ENCODE data around the gene PRICKLE4. TPM values are rescaled to one million over a fixed set of nuclear protein-coding genes. Genes with fewer than 3 reads are reported as not detected.

The PRICKLE4 gene
- total and polyA plus RNA-seq, 2 of the 13 experiments (the other 11 are each of a cell fraction or from before 2014, with no cell fraction given): 0.92 to 1.2 TPM

DNA sequence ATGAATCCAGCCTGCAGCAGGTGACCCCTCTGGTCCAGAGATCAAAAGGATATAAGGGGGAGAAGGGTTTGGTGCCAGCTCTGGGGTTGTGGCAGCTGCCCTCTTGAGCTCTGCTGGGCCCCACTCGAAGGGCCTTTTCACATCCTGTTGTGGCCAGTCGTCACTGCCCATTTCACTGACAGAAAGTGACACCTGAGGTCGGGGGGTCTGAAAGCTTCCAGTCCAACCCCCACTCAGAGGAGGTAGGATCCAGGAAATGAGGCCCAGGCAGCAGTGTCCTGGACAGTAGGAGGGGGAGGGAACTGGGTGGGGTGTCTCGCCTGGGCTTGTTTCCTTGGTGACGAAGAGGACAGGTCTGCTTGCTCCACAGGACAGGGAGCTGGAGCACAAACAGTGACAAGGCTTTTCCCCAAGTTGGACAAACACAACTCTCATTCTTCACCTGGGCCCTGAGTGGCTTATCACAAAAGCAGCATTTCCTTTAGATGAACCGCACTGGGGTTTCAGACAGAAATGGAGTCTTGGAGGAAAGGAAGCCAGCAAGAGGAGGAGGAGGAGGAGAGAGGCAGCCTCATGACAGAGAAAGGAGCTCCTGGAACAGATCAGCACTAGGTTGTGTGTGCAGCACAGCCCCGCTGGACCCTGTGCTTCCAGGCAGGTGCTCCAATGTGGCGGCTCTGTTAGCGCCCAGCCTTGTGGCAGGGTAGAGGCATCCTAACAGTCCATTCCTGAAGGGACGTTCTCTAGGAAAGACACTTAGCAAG is 11.9 kb upstream of the PRICKLE4 start (continued):
- no peak for TF ChIP-seq RARG (CRISPR knock-in tag; IDR thresholded peaks at IDR 0.05; ENCODE audit: low read depth)
- no peak for TF ChIP-seq SIX1 (CRISPR knock-in tag; IDR thresholded peaks at IDR 0.05; ENCODE audit: borderline replicate concordance)
- TF ChIP-seq, protein P1, sequence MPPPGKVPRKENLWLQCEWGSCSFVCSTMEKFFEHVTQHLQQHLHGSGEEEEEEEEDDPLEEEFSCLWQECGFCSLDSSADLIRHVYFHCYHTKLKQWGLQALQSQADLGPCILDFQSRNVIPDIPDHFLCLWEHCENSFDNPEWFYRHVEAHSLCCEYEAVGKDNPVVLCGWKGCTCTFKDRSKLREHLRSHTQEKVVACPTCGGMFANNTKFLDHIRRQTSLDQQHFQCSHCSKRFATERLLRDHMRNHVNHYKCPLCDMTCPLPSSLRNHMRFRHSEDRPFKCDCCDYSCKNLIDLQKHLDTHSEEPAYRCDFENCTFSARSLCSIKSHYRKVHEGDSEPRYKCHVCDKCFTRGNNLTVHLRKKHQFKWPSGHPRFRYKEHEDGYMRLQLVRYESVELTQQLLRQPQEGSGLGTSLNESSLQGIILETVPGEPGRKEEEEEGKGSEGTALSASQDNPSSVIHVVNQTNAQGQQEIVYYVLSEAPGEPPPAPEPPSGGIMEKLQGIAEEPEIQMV (CRISPR knock-in tag; IDR thresholded peaks at IDR 0.05; ENCODE audit: low read depth): no peak
- TF ChIP-seq ZNF788 (CRISPR knock-in tag; IDR thresholded peaks at IDR 0.05; ENCODE audit: borderline replicate concordance): peak; percentile 60; the same call in 1 of the 2 replicates
- TF ChIP-seq ZNF83 (CRISPR knock-in tag; IDR thresholded peaks at IDR 0.05; ENCODE audit: borderline replicate concordance): no peak
- no peak; the same call in 1 of the 2 replicates for TF ChIP-seq NFE2L2 (IDR thresholded peaks at IDR 0.05; ENCODE audit: low read length)
- no peak for TF ChIP-seq ATF7 (IDR thresholded peaks at IDR 0.05)
- no peak for TF ChIP-seq ATF7 (CRISPR knock-in tag; IDR thresholded peaks at IDR 0.05)
- no peak for TF ChIP-seq ZNF326 (CRISPR knock-in tag; IDR thresholded peaks at IDR 0.05; ENCODE audit: borderline replicate concordance)
- no peak for TF ChIP-seq TCF12 (IDR thresholded peaks at IDR 0.05)
- TF ChIP-seq TCF12 (CRISPR knock-in tag; IDR thresholded peaks at IDR 0.05): no peak
- TF ChIP-seq SP140L (CRISPR knock-in tag; IDR thresholded peaks at IDR 0.05; ENCODE audit: borderline replicate concordance): no peak
- TF ChIP-seq, protein P2, sequence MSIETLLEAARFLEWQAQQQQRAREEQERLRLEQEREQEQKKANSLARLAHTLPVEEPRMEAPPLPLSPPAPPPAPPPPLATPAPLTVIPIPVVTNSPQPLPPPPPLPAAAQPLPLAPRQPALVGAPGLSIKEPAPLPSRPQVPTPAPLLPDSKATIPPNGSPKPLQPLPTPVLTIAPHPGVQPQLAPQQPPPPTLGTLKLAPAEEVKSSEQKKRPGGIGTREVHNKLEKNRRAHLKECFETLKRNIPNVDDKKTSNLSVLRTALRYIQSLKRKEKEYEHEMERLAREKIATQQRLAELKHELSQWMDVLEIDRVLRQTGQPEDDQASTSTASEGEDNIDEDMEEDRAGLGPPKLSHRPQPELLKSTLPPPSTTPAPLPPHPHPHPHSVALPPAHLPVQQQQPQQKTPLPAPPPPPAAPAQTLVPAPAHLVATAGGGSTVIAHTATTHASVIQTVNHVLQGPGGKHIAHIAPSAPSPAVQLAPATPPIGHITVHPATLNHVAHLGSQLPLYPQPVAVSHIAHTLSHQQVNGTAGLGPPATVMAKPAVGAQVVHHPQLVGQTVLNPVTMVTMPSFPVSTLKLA (IDR thresholded peaks at IDR 0.05): no peak
- no peak for TF ChIP-seq NR3C1 (CRISPR knock-in tag; IDR thresholded peaks at IDR 0.05)
- no peak for TF ChIP-seq DR1 (CRISPR knock-in tag; IDR thresholded peaks at IDR 0.05)
- TF ChIP-seq, protein P3, sequence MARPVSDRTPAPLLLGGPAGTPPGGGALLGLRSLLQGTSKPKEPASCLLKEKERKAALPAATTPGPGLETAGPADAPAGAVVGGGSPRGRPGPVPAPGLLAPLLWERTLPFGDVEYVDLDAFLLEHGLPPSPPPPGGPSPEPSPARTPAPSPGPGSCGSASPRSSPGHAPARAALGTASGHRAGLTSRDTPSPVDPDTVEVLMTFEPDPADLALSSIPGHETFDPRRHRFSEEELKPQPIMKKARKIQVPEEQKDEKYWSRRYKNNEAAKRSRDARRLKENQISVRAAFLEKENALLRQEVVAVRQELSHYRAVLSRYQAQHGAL (CRISPR knock-in tag; IDR thresholded peaks at IDR 0.05; ENCODE audit: not compliant biosample characterization): peak; percentile 46
- TF ChIP-seq, protein P4, sequence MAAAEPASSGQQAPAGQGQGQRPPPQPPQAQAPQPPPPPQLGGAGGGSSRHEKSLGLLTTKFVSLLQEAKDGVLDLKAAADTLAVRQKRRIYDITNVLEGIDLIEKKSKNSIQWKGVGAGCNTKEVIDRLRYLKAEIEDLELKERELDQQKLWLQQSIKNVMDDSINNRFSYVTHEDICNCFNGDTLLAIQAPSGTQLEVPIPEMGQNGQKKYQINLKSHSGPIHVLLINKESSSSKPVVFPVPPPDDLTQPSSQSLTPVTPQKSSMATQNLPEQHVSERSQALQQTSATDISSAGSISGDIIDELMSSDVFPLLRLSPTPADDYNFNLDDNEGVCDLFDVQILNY (CRISPR knock-in tag; conservative IDR thresholded peaks at IDR 0.05): no peak
- TF ChIP-seq ZNF577 (CRISPR knock-in tag; IDR thresholded peaks at IDR 0.05; ENCODE audit: borderline replicate concordance, low read depth): no peak
- TF ChIP-seq, protein P5, sequence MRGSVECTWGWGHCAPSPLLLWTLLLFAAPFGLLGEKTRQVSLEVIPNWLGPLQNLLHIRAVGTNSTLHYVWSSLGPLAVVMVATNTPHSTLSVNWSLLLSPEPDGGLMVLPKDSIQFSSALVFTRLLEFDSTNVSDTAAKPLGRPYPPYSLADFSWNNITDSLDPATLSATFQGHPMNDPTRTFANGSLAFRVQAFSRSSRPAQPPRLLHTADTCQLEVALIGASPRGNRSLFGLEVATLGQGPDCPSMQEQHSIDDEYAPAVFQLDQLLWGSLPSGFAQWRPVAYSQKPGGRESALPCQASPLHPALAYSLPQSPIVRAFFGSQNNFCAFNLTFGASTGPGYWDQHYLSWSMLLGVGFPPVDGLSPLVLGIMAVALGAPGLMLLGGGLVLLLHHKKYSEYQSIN (CRISPR knock-in tag; IDR thresholded peaks at IDR 0.05; ENCODE audit: borderline replicate concordance): no peak
- TF ChIP-seq, protein P6, sequence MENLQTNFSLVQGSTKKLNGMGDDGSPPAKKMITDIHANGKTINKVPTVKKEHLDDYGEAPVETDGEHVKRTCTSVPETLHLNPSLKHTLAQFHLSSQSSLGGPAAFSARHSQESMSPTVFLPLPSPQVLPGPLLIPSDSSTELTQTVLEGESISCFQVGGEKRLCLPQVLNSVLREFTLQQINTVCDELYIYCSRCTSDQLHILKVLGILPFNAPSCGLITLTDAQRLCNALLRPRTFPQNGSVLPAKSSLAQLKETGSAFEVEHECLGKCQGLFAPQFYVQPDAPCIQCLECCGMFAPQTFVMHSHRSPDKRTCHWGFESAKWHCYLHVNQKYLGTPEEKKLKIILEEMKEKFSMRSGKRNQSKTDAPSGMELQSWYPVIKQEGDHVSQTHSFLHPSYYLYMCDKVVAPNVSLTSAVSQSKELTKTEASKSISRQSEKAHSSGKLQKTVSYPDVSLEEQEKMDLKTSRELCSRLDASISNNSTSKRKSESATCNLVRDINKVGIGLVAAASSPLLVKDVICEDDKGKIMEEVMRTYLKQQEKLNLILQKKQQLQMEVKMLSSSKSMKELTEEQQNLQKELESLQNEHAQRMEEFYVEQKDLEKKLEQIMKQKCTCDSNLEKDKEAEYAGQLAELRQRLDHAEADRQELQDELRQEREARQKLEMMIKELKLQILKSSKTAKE (CRISPR knock-in tag; IDR thresholded peaks at IDR 0.05; ENCODE audit: borderline replicate concordance): no peak; the same call in none of the 2 replicates

Measured in HepG2 (cell line).